Measurements from ENCODE around the gene TRAPPC12.

DNA sequence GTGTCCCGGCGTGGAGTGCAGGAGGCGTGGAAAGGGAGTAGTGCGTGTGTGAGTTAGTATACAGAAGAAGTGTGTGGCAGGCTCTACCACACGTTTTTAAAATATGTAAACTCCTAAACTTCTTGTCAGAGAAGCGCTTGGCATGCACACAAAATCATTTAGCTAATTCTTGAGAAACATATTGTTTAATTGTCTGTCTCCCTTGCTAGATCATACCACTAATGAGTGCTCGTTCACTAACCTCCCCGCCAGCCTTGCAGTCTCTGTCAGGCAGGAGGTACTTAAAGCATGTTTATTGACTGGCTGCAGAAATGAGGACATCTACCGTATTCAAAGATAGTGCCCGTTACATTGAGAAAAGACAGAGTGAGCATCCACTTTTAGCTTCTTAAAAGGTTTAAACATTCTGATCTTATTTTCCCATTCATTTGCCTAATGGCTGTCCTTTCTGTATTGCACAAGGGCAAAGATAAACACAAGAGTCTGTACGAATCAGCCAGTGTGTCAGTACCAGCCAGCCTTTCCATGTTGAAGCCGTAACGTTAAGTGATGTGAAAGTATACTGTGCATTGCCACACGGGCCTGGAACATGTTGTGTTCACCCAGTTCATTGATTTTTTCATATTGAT is 41.4 kb downstream of the TRAPPC12 start:
- TF ChIP-seq GATA2 (IDR thresholded peaks at IDR 0.05; ENCODE audit: low read depth, low read length), result no peak
- TF ChIP-seq GATA3 (IDR thresholded peaks at IDR 0.05; ENCODE audit: low read depth, low read length), result no peak

All from SH-SY5Y (cell line).